HepG2 (cell line): ENCODE data around the gene VPS37D. TPM values are rescaled to one million over a fixed set of nuclear protein-coding genes. Genes with fewer than 3 reads are reported as not detected.

Source experiments
- ARNTL ChIP-seq: sonication (generic); formaldehyde crosslinking; IDR thresholded peaks from 2 replicates; pipeline ENCODE4 v1.4.0; 2020; ENCODE audit warnings: mild to moderate bottlenecking, missing genetic modification reagents
- ATM ChIP-seq: fragments of 450-650 bp; IDR thresholded peaks from 2 replicates; pipeline ENCODE4 v1.7.1; 2017; ENCODE audit warnings: mild to moderate bottlenecking, borderline replicate concordance
- FLYWCH1 ChIP-seq: sonication (generic); formaldehyde crosslinking; IDR thresholded peaks from 2 replicates; pipeline ENCODE4 v1.8.1; 2023; ENCODE audit warnings: mild to moderate bottlenecking, missing genetic modification reagents
- IRX3 ChIP-seq: sonication (generic); formaldehyde crosslinking; IDR thresholded peaks from 2 replicates; pipeline ENCODE4 v1.8.1; 2023; ENCODE audit warnings: mild to moderate bottlenecking, low read depth, missing genetic modification reagents, borderline replicate concordance
- MYC ChIP-seq: sonication (generic); formaldehyde crosslinking; IDR thresholded peaks from 2 replicates; pipeline ENCODE4 v1.9.0; 2021; ENCODE audit warnings: missing genetic modification reagents, borderline replicate concordance
- TAF1 ChIP-seq: sonication (generic); formaldehyde crosslinking; IDR thresholded peaks from 2 replicates; pipeline ENCODE4 v1.4.0; 2020; ENCODE audit warnings: missing genetic modification reagents
- TCF7 ChIP-seq: sonication (generic); IDR thresholded peaks from 2 replicates; pipeline ENCODE4 v1.6.1; 2016; ENCODE audit warnings: antibody characterized with exemption, low read depth
- ZNF577 ChIP-seq: sonication (generic); formaldehyde crosslinking; IDR thresholded peaks from 2 replicates; pipeline ENCODE4 v1.4.0; 2020; ENCODE audit warnings: mild to moderate bottlenecking, low read depth, missing genetic modification reagents, borderline replicate concordance
- polyA plus RNA-seq, 8 experiments: library from polyadenylated mRNA; depleted of rRNA in 3 of 8; stranded (reverse) in 7 of 8; unstranded in 1 of 8; fragments of >200 nt; fragmentation: Illumina TruSeq in 4 of 8; extraction: Trizol in 4 of 8; gene quantifications; 2 replicates each; pipeline versions ENCODE4 v1.2.1 to v1.2.3, GENCODE V29; 2011 to 2016; ENCODE audit warnings: low read depth in 4 of 8, missing spikeins in 1 of 8, mixed read lengths in 1 of 8; ENCODE audit not compliant: insufficient read depth in 1 of 8
- total RNA-seq, 5 experiments: library from RNA; depleted of rRNA; stranded (reverse); fragments of >200 nt; fragmentation: Illumina TruSeq; extraction: Trizol; gene quantifications; 2 replicates each; pipeline ENCODE4 v1.2.3, GENCODE V29; 2016; ENCODE audit warnings: low read depth in 1 of 5
- TF ChIP-seq, protein P1 (sequence below), 2 experiments: fragments of 450-650 bp in 1 of 2; sonication (generic) in 1 of 2; formaldehyde crosslinking; IDR thresholded peaks; 2 replicates each; pipeline versions ENCODE4 v1.5.0 to v1.8.0; 2020 to 2022; ENCODE audit warnings: mild to moderate bottlenecking in 1 of 2, missing genetic modification reagents in 1 of 2
- TF ChIP-seq, protein P2 (sequence below): sonication (generic); formaldehyde crosslinking; IDR thresholded peaks from 2 replicates; pipeline ENCODE4 v1.8.0; 2022; ENCODE audit warnings: missing genetic modification reagents, low read depth, mild to moderate bottlenecking, borderline replicate concordance
- TF ChIP-seq, protein P3 (sequence below), 2 experiments: IDR thresholded peaks; 2 replicates each; pipeline ENCODE4 v1.6.1; 2011 to 2012; ENCODE audit warnings: low read length in 2 of 2, borderline replicate concordance in 1 of 2, low read depth in 1 of 2, mild to moderate bottlenecking in 1 of 2, moderate library complexity in 1 of 2
- TF ChIP-seq, protein P4 (sequence below): IDR thresholded peaks from 2 replicates; pipeline ENCODE4 v1.6.1; 2016; ENCODE audit warnings: mild to moderate bottlenecking, missing biosample characterization, missing genetic modification reagents
- TF ChIP-seq, protein P5 (sequence below): sonication (generic); formaldehyde crosslinking; IDR thresholded peaks from 2 replicates; pipeline ENCODE4 v1.5.0; 2020; ENCODE audit warnings: mild to moderate bottlenecking, missing genetic modification reagents
- TF ChIP-seq, protein P6 (sequence below): sonication (generic); formaldehyde crosslinking; IDR thresholded peaks from 2 replicates; pipeline ENCODE4 v1.4.0; 2020; ENCODE audit warnings: missing genetic modification reagents, mild to moderate bottlenecking, borderline replicate concordance

Gene VPS37D
- total and polyA plus RNA-seq, 2 of the 13 experiments (the other 11 are each of a cell fraction or from before 2014, with no cell fraction given) = 3.8 to 6.3 TPM

DNA sequence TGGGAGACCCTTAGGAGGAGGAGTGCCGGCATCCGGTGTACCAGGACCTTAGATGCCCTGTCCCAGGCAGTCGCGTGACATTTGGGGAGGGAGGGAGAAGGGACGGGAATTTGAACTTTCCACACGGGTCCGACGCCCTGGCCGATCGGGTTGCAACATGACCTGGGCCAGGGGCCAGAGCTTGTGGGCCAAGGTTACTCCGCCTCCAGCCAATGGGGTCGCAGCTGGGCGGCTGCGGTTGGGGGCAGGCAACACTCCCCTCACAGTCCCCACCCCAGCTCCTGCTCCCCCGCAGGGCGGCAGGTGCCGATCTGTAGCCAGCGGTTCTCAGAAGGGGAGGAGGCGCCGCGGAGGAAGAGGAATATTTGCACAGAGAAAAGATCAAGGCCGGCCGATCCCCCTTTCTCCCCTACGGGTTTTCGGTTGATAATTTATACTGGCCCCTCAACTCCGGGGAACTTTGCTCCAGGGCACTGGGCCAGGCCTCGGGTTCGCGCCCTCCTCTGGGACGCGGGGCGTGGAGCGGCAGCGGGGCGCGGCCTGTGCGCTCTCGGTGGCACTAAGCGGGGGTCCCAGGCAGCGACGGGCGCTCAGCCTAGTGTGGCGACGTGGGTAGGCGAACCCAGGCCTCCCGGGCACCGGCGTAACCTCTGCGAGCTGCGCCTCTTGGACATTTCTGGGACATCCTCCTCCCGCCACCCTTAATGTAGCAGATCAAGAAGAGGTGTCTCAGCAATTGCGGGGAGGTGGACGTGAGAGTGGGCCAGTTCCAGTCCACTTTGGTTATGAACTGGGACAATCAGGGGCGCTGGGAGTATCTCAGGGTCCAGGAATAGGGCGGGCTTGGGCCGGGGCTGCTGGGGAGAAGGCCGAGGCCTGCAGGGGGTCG lies 44.5 kb upstream of the VPS37D start (continued):
- TF ChIP-seq ZNF577 (CRISPR knock-in tag) (0 out of 2 replicates have a peak, but pooled peaks have one; percentile 69), IRX3 (no peak), MYC (CRISPR knock-in tag) (peak; percentile 78; the same call in 1 of the 2 replicates), ATM (no peak), TCF7 (peak; percentile 83), ARNTL (peak; percentile 92), FLYWCH1 (CRISPR knock-in tag) (no peak), TAF1 (CRISPR knock-in tag) (peak; percentile 78)
- TF ChIP-seq, protein P1, sequence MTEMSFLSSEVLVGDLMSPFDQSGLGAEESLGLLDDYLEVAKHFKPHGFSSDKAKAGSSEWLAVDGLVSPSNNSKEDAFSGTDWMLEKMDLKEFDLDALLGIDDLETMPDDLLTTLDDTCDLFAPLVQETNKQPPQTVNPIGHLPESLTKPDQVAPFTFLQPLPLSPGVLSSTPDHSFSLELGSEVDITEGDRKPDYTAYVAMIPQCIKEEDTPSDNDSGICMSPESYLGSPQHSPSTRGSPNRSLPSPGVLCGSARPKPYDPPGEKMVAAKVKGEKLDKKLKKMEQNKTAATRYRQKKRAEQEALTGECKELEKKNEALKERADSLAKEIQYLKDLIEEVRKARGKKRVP (CRISPR knock-in tag; IDR thresholded peaks at IDR 0.05) = peak in 1 of 2 experiments; percentile 86; a peak in 2 of 4 replicates
- TF ChIP-seq, protein P2, sequence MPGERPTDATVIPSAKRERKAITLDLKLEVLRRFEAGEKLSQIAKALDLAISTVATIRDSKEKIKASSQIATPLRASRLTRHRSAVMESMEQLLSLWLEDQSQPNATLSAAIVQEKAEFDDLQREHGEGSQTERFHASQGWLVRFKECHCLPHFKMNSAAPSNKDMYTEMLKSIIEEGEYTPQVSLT (CRISPR knock-in tag) = no peak
- TF ChIP-seq, protein P3, sequence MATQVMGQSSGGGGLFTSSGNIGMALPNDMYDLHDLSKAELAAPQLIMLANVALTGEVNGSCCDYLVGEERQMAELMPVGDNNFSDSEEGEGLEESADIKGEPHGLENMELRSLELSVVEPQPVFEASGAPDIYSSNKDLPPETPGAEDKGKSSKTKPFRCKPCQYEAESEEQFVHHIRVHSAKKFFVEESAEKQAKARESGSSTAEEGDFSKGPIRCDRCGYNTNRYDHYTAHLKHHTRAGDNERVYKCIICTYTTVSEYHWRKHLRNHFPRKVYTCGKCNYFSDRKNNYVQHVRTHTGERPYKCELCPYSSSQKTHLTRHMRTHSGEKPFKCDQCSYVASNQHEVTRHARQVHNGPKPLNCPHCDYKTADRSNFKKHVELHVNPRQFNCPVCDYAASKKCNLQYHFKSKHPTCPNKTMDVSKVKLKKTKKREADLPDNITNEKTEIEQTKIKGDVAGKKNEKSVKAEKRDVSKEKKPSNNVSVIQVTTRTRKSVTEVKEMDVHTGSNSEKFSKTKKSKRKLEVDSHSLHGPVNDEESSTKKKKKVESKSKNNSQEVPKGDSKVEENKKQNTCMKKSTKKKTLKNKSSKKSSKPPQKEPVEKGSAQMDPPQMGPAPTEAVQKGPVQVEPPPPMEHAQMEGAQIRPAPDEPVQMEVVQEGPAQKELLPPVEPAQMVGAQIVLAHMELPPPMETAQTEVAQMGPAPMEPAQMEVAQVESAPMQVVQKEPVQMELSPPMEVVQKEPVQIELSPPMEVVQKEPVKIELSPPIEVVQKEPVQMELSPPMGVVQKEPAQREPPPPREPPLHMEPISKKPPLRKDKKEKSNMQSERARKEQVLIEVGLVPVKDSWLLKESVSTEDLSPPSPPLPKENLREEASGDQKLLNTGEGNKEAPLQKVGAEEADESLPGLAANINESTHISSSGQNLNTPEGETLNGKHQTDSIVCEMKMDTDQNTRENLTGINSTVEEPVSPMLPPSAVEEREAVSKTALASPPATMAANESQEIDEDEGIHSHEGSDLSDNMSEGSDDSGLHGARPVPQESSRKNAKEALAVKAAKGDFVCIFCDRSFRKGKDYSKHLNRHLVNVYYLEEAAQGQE (IDR thresholded peaks at IDR 0.05; ENCODE audit: borderline replicate concordance in 1 of 2, low read depth in 1 of 2, low read length in 2 of 2) = peak in 1 of 2 experiments; percentile 45; a peak in 1 of 4 replicates
- TF ChIP-seq, protein P4, sequence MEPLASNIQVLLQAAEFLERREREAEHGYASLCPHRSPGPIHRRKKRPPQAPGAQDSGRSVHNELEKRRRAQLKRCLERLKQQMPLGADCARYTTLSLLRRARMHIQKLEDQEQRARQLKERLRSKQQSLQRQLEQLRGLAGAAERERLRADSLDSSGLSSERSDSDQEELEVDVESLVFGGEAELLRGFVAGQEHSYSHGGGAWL (CRISPR knock-in tag) = no peak
- TF ChIP-seq, protein P5, sequence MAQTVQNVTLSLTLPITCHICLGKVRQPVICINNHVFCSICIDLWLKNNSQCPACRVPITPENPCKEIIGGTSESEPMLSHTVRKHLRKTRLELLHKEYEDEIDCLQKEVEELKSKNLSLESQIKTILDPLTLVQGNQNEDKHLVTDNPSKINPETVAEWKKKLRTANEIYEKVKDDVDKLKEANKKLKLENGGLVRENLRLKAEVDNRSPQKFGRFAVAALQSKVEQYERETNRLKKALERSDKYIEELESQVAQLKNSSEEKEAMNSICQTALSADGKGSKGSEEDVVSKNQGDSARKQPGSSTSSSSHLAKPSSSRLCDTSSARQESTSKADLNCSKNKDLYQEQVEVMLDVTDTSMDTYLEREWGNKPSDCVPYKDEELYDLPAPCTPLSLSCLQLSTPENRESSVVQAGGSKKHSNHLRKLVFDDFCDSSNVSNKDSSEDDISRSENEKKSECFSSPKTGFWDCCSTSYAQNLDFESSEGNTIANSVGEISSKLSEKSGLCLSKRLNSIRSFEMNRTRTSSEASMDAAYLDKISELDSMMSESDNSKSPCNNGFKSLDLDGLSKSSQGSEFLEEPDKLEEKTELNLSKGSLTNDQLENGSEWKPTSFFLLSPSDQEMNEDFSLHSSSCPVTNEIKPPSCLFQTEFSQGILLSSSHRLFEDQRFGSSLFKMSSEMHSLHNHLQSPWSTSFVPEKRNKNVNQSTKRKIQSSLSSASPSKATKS (CRISPR knock-in tag) = no peak; the same call in 1 of the 2 replicates
- TF ChIP-seq, protein P6, sequence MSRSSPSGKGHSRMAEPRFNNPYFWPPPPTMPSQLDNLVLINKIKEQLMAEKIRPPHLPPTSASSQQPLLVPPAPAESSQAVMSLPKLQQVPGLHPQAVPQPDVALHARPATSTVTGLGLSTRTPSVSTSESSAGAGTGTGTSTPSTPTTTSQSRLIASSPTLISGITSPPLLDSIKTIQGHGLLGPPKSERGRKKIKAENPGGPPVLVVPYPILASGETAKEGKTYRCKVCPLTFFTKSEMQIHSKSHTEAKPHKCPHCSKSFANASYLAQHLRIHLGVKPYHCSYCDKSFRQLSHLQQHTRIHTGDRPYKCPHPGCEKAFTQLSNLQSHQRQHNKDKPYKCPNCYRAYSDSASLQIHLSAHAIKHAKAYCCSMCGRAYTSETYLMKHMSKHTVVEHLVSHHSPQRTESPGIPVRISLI (CRISPR knock-in tag) = peak; percentile 60; the same call in 1 of the 2 replicates
